Measurements from ENCODE around the gene ATF5. TPM values are rescaled to one million over a fixed set of nuclear protein-coding genes. Genes with fewer than 3 reads are reported as not detected.

Gene ATF5
- total RNA-seq, 1 donor from 2014 or later = 7.2 TPM

Small RNAs within 50 kb of the gene (microRNA-seq; reads per million reads assigned to microRNA genes)
- not detected for gene MIR4750

Other genes starting within 250 kb of the ATF5 start
- gene ADM5, start 239.6 kb upstream of the ATF5 start, total RNA-seq = 0.67 TPM
- gene CPT1C, start 238.1 kb upstream of the ATF5 start, total RNA-seq = 2.2 TPM
- gene TSKS, start 165.9 kb upstream of the ATF5 start, total RNA-seq = 0.86 TPM
- gene AP2A1, start 162.2 kb upstream of the ATF5 start, total RNA-seq = 62.7 TPM
- 19.8 TPM for gene FUZ, start 115.9 kb upstream of the ATF5 start, total RNA-seq
- gene MED25, start 110.9 kb upstream of the ATF5 start, total RNA-seq = 83.4 TPM
- 120 TPM for gene PTOV1, start 78.0 kb upstream of the ATF5 start, total RNA-seq
- 36.3 TPM for gene PNKP, start 61.6 kb upstream of the ATF5 start, total RNA-seq
- 35.0 TPM for gene AKT1S1, start 51.9 kb upstream of the ATF5 start, total RNA-seq
- 46.0 TPM for gene TBC1D17, start 51.5 kb upstream of the ATF5 start, total RNA-seq
- gene IL4I1, start 32.3 kb upstream of the ATF5 start, total RNA-seq = not detected
- 28.2 TPM for gene NUP62, start 299 bp downstream of the ATF5 start, total RNA-seq
- 0.75 TPM for gene SIGLEC11, start 32.0 kb downstream of the ATF5 start, total RNA-seq
- 22.2 TPM for gene VRK3, start 96.2 kb downstream of the ATF5 start, total RNA-seq
- 3.7 TPM for gene ZNF473, start 96.8 kb downstream of the ATF5 start, total RNA-seq
- gene IZUMO2, start 234.1 kb downstream of the ATF5 start, total RNA-seq = not detected

All from Right ventricle myocardium superior (tissue), 1 donor.